Astrocyte of the spinal cord (primary cell): ENCODE data around the gene ZMYM4.
A peak's percentile ranks its signal among the peaks of the same experiment; 100 is the strongest.

ENCODE experiments used
- DNase-seq: peaks from one replicate; pipeline ENCODE4 v3.0.0; 2011; ENCODE audit warnings: low read depth, low spot score
- H3K4me3 ChIP-seq: 2 replicates; pipeline ENCODE4 v1.5.1; 2011; ENCODE audit warnings: low read depth, mild to moderate bottlenecking, low read length, moderate library complexity
- CTCF ChIP-seq: IDR thresholded peaks from 2 replicates; pipeline ENCODE4 v1.5.1; 2012; ENCODE audit warnings: low read depth, mild to moderate bottlenecking, low read length, inconsistent platforms
- in situ Hi-C: cut with HindIII; loops from 2 replicates; pipeline ENCODE4 v1.10.0; 2017; ENCODE audit warnings: low sequenced_read_pairs

Gene ZMYM4

GRCh38 chr1:35297886-35298285, 29.4 kb downstream of the ZMYM4 start:
- in situ Hi-C loops: no loop called here
- no peak overlapping the region for H3K4me3 ChIP-seq
- TF ChIP-seq CTCF: no peak

GRCh38 chr1:35298464-35298863, 30.0 kb downstream of the ZMYM4 start:
- peak; percentile 46 for DNase-seq
- peak; percentile 53 for TF ChIP-seq CTCF
- in situ Hi-C loops: no loop called here
- no peak overlapping the region for H3K4me3 ChIP-seq

More at GRCh38 chr1:35297886-35298285, 29.4 kb downstream of the ZMYM4 start:
- no peak for DNase-seq

GRCh38 chr1:35300376-35300775, 31.9 kb downstream of the ZMYM4 start:
- no peak for TF ChIP-seq CTCF
- DNase-seq: no peak
- in situ Hi-C loops: no loop called here

GRCh38 chr1:35301674-35302392, 33.3 kb downstream of the ZMYM4 start:
- H3K4me3 ChIP-seq: no peak overlapping the region
- in situ Hi-C loops: no loop called here
- DNase-seq: no peak
- no peak for TF ChIP-seq CTCF

More at GRCh38 chr1:35300376-35300775, 31.9 kb downstream of the ZMYM4 start:
- no peak overlapping the region for H3K4me3 ChIP-seq

- no peak overlapping the region for H3K4me3 ChIP-seq
- in situ Hi-C loops: no loop called here
- TF ChIP-seq CTCF: no peak
- no peak for DNase-seq
Measured at GRCh38 chr1:35305383-35305782, 36.9 kb downstream of the ZMYM4 start.

GRCh38 chr1:35315649-35316048, 47.1 kb downstream of the ZMYM4 start:
- DNase-seq: no peak
- no peak for TF ChIP-seq CTCF
- H3K4me3 ChIP-seq: no peak overlapping the region
- in situ Hi-C loops: no loop called here
